Measurements from ENCODE around the gene TAAR8. TPM values are rescaled to one million over a fixed set of nuclear protein-coding genes. Genes with fewer than 3 reads are reported as not detected.

Gene TAAR8
- total RNA-seq, 1 donor from 2014 or later, result not detected

DNA sequence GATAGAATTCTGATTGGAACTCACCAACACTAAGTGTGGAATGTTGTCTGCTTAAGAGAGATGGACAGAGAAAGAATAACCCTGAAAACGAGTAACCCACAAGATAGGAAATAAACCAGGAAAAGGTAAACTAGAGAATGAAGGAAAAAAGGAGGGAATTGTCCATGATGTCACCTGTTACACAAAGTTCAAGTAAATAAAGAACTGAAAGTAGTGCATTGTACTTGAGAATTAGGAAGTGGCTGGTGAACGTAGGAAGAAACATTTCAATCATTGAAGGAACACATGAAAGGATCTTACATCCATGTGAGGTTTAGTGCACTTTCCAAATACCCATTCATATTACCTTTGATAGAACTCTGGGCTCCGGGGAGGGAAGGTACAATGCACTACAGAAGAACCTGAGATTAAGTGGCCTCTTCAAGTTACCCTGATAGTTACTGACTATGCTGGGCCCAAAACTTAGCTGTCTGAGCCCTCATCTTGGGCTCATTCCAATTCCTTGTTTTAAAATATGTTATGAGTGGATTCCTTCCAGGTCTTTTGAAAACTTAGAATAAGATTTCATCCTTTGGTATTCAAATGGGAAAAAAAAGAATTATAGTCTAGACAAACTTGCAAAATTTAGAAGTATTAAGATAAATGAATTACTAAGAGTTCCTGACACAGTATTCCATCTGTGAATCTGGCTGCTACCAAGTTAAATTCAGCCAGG is 38.5 kb upstream of the TAAR8 start:
- H3K4me2 ChIP-seq, result peak overlapping the region; percentile 78
- H3K27ac ChIP-seq, result no peak overlapping the region
- no peak overlapping the region for H3K9ac ChIP-seq
- peak overlapping the region; percentile 4 for H2AFZ ChIP-seq (replicated peaks)
- peaks cover 35% of the 10 kb centered on the region for H3K79me2 ChIP-seq (ENCODE audit: low read depth)
- no peak for DNase-seq (ENCODE audit: low spot score)
- Mint-ChIP-seq H3K4me1 (peaks cover 17% of the 10 kb centered on the region), H3K4me3 (peak overlapping the region; percentile 97), H3K27me3 (ENCODE audit: insufficient read depth, low read depth) (peaks cover 6% of the 10 kb centered on the region), H3K9me3 (no peaks in the 10 kb centered on the region), H3K36me3 (no peaks in the 10 kb centered on the region), H3K27ac (no peak overlapping the region)
- H4K20me1 ChIP-seq (ENCODE audit: low read depth), result peaks cover 13% of the 10 kb centered on the region
- no peaks in the 10 kb centered on the region for H3K9me3 ChIP-seq (ENCODE audit: low read depth)
- H3K27me3 ChIP-seq, result peaks cover 13% of the 10 kb centered on the region
- H3K36me3 ChIP-seq, result no peaks in the 10 kb centered on the region
- H3K4me1 ChIP-seq, result peaks cover 13% of the 10 kb centered on the region
- TF ChIP-seq EZH2phosphoT487 (IDR thresholded peaks at IDR 0.05), result no peak
- TF ChIP-seq, protein P1, sequence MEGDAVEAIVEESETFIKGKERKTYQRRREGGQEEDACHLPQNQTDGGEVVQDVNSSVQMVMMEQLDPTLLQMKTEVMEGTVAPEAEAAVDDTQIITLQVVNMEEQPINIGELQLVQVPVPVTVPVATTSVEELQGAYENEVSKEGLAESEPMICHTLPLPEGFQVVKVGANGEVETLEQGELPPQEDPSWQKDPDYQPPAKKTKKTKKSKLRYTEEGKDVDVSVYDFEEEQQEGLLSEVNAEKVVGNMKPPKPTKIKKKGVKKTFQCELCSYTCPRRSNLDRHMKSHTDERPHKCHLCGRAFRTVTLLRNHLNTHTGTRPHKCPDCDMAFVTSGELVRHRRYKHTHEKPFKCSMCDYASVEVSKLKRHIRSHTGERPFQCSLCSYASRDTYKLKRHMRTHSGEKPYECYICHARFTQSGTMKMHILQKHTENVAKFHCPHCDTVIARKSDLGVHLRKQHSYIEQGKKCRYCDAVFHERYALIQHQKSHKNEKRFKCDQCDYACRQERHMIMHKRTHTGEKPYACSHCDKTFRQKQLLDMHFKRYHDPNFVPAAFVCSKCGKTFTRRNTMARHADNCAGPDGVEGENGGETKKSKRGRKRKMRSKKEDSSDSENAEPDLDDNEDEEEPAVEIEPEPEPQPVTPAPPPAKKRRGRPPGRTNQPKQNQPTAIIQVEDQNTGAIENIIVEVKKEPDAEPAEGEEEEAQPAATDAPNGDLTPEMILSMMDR (IDR thresholded peaks at IDR 0.05), result no peak
- TF ChIP-seq EZH2 (IDR thresholded peaks at IDR 0.05), result no peak
- H3F3A ChIP-seq (ENCODE audit: low read depth), result no peaks in the 10 kb centered on the region
- no peak overlapping the region for H3K4me3 ChIP-seq

DNA sequence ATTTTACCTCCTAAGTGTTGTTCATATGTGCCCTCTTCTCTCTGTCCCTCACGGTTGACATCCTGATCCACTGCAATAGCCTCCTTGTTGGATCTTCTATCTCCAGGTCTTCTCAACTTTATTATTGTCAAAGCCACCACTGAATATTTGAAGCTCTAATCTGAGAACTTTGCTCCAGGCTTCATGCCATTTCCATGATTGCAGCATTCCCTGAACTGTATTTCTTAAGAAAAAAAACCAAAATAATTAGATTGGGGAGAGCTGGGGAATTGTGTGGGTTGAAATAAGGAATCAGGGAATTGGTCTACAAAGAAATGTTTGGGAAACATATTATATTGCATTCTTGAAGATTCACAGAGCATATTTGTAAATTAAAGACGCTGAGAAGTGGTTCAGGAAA is 37.1 kb upstream of the TAAR8 start:
- Mint-ChIP-seq H3K4me3 (no peak overlapping the region), H3K36me3 (no peaks in the 10 kb centered on the region), H3K4me1 (peaks cover 17% of the 10 kb centered on the region), H3K27me3 (ENCODE audit: insufficient read depth, low read depth) (peaks cover 6% of the 10 kb centered on the region), H3K27ac (no peak overlapping the region), H3K9me3 (no peaks in the 10 kb centered on the region)
- peaks cover 22% of the 10 kb centered on the region for H3K79me2 ChIP-seq (ENCODE audit: low read depth)
- H3K27me3 ChIP-seq, result peaks cover 13% of the 10 kb centered on the region
- no peaks in the 10 kb centered on the region for H3K9me3 ChIP-seq (ENCODE audit: low read depth)
- TF ChIP-seq EZH2phosphoT487 (IDR thresholded peaks at IDR 0.05) (no peak), EZH2 (IDR thresholded peaks at IDR 0.05) (no peak)
- TF ChIP-seq, protein P1 (IDR thresholded peaks at IDR 0.05), result no peak
- DNase-seq (ENCODE audit: low spot score), result no peak
- peaks cover 13% of the 10 kb centered on the region for H3K4me1 ChIP-seq
- peaks cover 8% of the 10 kb centered on the region for H4K20me1 ChIP-seq (ENCODE audit: low read depth)
- no peak overlapping the region for H3K4me2 ChIP-seq
- H3K4me3 ChIP-seq, result no peak overlapping the region
- no peaks in the 10 kb centered on the region for H3K36me3 ChIP-seq
- H3F3A ChIP-seq (ENCODE audit: low read depth), result no peaks in the 10 kb centered on the region
- no peak overlapping the region for H3K27ac ChIP-seq
- H2AFZ ChIP-seq (replicated peaks), result no peak overlapping the region
- H3K9ac ChIP-seq, result no peak overlapping the region

DNA sequence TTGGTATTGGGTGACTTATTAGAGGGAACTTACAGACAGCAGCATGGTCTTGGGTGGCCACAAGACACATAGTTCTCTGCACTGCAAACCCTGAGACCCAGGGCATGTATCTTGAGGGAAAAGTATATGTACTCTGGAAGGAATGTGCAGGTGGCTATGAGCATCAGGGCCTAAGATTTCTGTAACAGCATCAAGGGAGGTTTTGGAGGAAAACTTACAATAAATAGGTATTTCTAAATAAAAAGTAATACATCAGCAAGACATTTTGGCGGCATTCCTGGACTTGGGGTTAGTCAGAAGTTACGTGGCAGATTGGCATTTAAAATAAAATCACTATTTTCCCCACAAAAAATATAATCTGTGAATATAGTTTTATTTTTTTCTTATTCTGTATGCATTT is 31.5 kb upstream of the TAAR8 start:
- Mint-ChIP-seq H3K36me3 (no peaks in the 10 kb centered on the region), H3K27me3 (ENCODE audit: insufficient read depth, low read depth) (peaks cover 8% of the 10 kb centered on the region), H3K27ac (no peak overlapping the region), H3K4me1 (peaks cover 3% of the 10 kb centered on the region), H3K4me3 (no peak overlapping the region), H3K9me3 (no peaks in the 10 kb centered on the region)
- H3K4me1 ChIP-seq, result peaks cover 1% of the 10 kb centered on the region
- no peaks in the 10 kb centered on the region for H3K27me3 ChIP-seq
- TF ChIP-seq EZH2phosphoT487 (IDR thresholded peaks at IDR 0.05) (no peak), EZH2 (IDR thresholded peaks at IDR 0.05) (no peak)
- TF ChIP-seq, protein P1 (IDR thresholded peaks at IDR 0.05), result no peak
- no peaks in the 10 kb centered on the region for H3K79me2 ChIP-seq (ENCODE audit: low read depth)
- H2AFZ ChIP-seq (replicated peaks), result no peak overlapping the region
- DNase-seq (ENCODE audit: low spot score), result no peak
- H3K4me2 ChIP-seq, result no peak overlapping the region
- no peak overlapping the region for H3K9ac ChIP-seq
- peaks cover 9% of the 10 kb centered on the region for H3F3A ChIP-seq (ENCODE audit: low read depth)
- no peaks in the 10 kb centered on the region for H3K36me3 ChIP-seq
- H3K27ac ChIP-seq, result no peak overlapping the region
- H4K20me1 ChIP-seq (ENCODE audit: low read depth), result no peaks in the 10 kb centered on the region
- H3K9me3 ChIP-seq (ENCODE audit: low read depth), result no peaks in the 10 kb centered on the region
- no peak overlapping the region for H3K4me3 ChIP-seq

Data from neural progenitor cell (in vitro differentiated cells).